HepG2 (cell line): ENCODE results near the gene BCL11B. TPM values are rescaled to one million over a fixed set of nuclear protein-coding genes. Genes with fewer than 3 reads are reported as not detected.

Source experiments
- AGO2 ChIP-seq: fragments of 200-400 bp; formaldehyde crosslinking; optimal IDR thresholded peaks from 2 replicates; pipeline ENCODE3; 2017; ENCODE audit warnings: mild to moderate bottlenecking, low read depth, low read length, moderate library complexity
- ATF4 ChIP-seq, 2 experiments: fragments of 450-650 bp in 1 of 2; sonication (generic) in 1 of 2; formaldehyde crosslinking; IDR thresholded peaks; 2 replicates each; pipeline versions ENCODE4 v1.5.0 to v1.8.0; 2020 to 2022; ENCODE audit warnings: mild to moderate bottlenecking in 1 of 2, missing genetic modification reagents in 1 of 2
- CCDC6 ChIP-seq: sonication (generic); formaldehyde crosslinking; IDR thresholded peaks from 2 replicates; pipeline ENCODE4 v1.8.1; 2022; ENCODE audit warnings: mild to moderate bottlenecking, missing genetic modification reagents, moderate library complexity
- CREBL2 ChIP-seq: sonication (generic); formaldehyde crosslinking; IDR thresholded peaks from 2 replicates; pipeline ENCODE4 v1.8.1; 2023; ENCODE audit warnings: missing genetic modification reagents, mild to moderate bottlenecking, borderline replicate concordance
- ESRRA ChIP-seq: sonication (generic); formaldehyde crosslinking; IDR thresholded peaks from 2 replicates; pipeline ENCODE4 v1.5.1; 2020; ENCODE audit warnings: mild to moderate bottlenecking, low read depth, missing genetic modification reagents
- HIVEP1 ChIP-seq: sonication (generic); formaldehyde crosslinking; IDR thresholded peaks from 2 replicates; pipeline ENCODE4 v1.4.0; 2020; ENCODE audit warnings: mild to moderate bottlenecking, missing genetic modification reagents
- JARID2 ChIP-seq: sonication (generic); formaldehyde crosslinking; IDR thresholded peaks from 2 replicates; pipeline ENCODE4 v1.8.1; 2023; ENCODE audit warnings: missing genetic modification reagents, inconsistent platforms; ENCODE audit not compliant: insufficient replicate concordance
- KAT2B ChIP-seq: fragments of 150-350 bp; IDR thresholded peaks from 2 replicates; pipeline ENCODE4 v1.6.1; 2014; ENCODE audit warnings: low read depth, low read length, borderline replicate concordance
- KAT8 ChIP-seq: IDR thresholded peaks from 2 replicates; pipeline ENCODE4 v1.6.1; 2016; ENCODE audit warnings: missing genetic modification reagents, missing compliant biosample characterization
- KDM6A ChIP-seq: IDR thresholded peaks from 2 replicates; pipeline ENCODE4 v1.6.1; 2016; ENCODE audit warnings: low read depth
- KLF11 ChIP-seq: IDR thresholded peaks from 2 replicates; pipeline ENCODE4 v1.6.1; 2016; ENCODE audit warnings: missing compliant biosample characterization
- MAFF ChIP-seq: IDR thresholded peaks from 2 replicates; pipeline ENCODE4 v1.6.1; 2011; ENCODE audit warnings: low read depth, low read length, improper control_type of control experiment
- MEIS2 ChIP-seq: sonication (generic); formaldehyde crosslinking; IDR thresholded peaks from 2 replicates; pipeline ENCODE4 v1.9.0; 2021; ENCODE audit warnings: mild to moderate bottlenecking, missing genetic modification reagents
- PRDM4 ChIP-seq: sonication (generic); formaldehyde crosslinking; IDR thresholded peaks from 2 replicates; pipeline ENCODE4 v1.9.0; 2021; ENCODE audit warnings: missing genetic modification reagents, borderline replicate concordance
- RFXAP ChIP-seq: sonication (generic); formaldehyde crosslinking; IDR thresholded peaks from 2 replicates; pipeline ENCODE4 v1.4.0; 2020; ENCODE audit warnings: missing genetic modification reagents, borderline replicate concordance
- ZBTB26 ChIP-seq: IDR thresholded peaks from 2 replicates; pipeline ENCODE4 v1.6.1; 2016; ENCODE audit warnings: missing compliant biosample characterization, missing genetic modification reagents, borderline replicate concordance
- ZBTB7A ChIP-seq: sonication (generic); formaldehyde crosslinking; IDR thresholded peaks from 2 replicates; pipeline ENCODE4 v1.8.0; 2022; ENCODE audit warnings: mild to moderate bottlenecking, missing genetic modification reagents
- ZNF101 ChIP-seq: sonication (generic); formaldehyde crosslinking; IDR thresholded peaks from 2 replicates; pipeline ENCODE4 v1.4.0; 2020; ENCODE audit warnings: mild to moderate bottlenecking, low read depth, missing genetic modification reagents, borderline replicate concordance
- ZNF280D ChIP-seq: sonication (generic); formaldehyde crosslinking; IDR thresholded peaks from 2 replicates; pipeline ENCODE4 v1.5.1; 2020; ENCODE audit warnings: mild to moderate bottlenecking, missing genetic modification reagents
- ZNF326 ChIP-seq: sonication (generic); formaldehyde crosslinking; IDR thresholded peaks from 2 replicates; pipeline ENCODE4 v1.4.0; 2020; ENCODE audit warnings: missing genetic modification reagents, borderline replicate concordance
- ZNF660 ChIP-seq: sonication (generic); formaldehyde crosslinking; IDR thresholded peaks from 2 replicates; pipeline ENCODE4 v1.5.1; 2020; ENCODE audit warnings: mild to moderate bottlenecking, low read depth, missing genetic modification reagents, borderline replicate concordance
- ZNF720 ChIP-seq: sonication (generic); formaldehyde crosslinking; IDR thresholded peaks from 2 replicates; pipeline ENCODE4 v1.4.0; 2020; ENCODE audit warnings: missing genetic modification reagents
- polyA plus RNA-seq, 8 experiments: library from polyadenylated mRNA; depleted of rRNA in 3 of 8; stranded (reverse) in 7 of 8; unstranded in 1 of 8; fragments of >200 nt; fragmentation: Illumina TruSeq in 4 of 8; extraction: Trizol in 4 of 8; gene quantifications; 2 replicates each; pipeline versions ENCODE4 v1.2.1 to v1.2.3, GENCODE V29; 2011 to 2016; ENCODE audit warnings: low read depth in 4 of 8, missing spikeins in 1 of 8, mixed read lengths in 1 of 8; ENCODE audit not compliant: insufficient read depth in 1 of 8
- total RNA-seq, 5 experiments: library from RNA; depleted of rRNA; stranded (reverse); fragments of >200 nt; fragmentation: Illumina TruSeq; extraction: Trizol; gene quantifications; 2 replicates each; pipeline ENCODE4 v1.2.3, GENCODE V29; 2016; ENCODE audit warnings: low read depth in 1 of 5

BCL11B gene
- total and polyA plus RNA-seq, 2 of the 13 experiments (the other 11 are each of a cell fraction or from before 2014, with no cell fraction given): not detected

- no peak for TF ChIP-seq KAT2B
- TF ChIP-seq CREBL2: no peak
- no peak for TF ChIP-seq KAT8 (CRISPR knock-in tag)
- no peak for TF ChIP-seq KLF11 (CRISPR knock-in tag)
- TF ChIP-seq KDM6A (CRISPR knock-in tag): no peak
- TF ChIP-seq HIVEP1 (CRISPR knock-in tag): no peak
- TF ChIP-seq CCDC6 (CRISPR knock-in tag): peak; percentile 54
- TF ChIP-seq ZNF660 (CRISPR knock-in tag): no peak
- TF ChIP-seq ZNF101 (CRISPR knock-in tag): no peak
- 0 out of 2 replicates have a peak, but pooled peaks have one; percentile 35 for TF ChIP-seq ESRRA (CRISPR knock-in tag)
- no peak for TF ChIP-seq ZNF720 (CRISPR knock-in tag)
- no peak for TF ChIP-seq MAFF
- TF ChIP-seq RFXAP (CRISPR knock-in tag): no peak
- TF ChIP-seq ZNF326 (CRISPR knock-in tag): no peak
- TF ChIP-seq ATF4 (CRISPR knock-in tag; IDR thresholded peaks at IDR 0.05): no peak
- TF ChIP-seq PRDM4 (CRISPR knock-in tag): no peak
- TF ChIP-seq MEIS2: peak; percentile 9; the same call in 1 of the 2 replicates
- no peak for TF ChIP-seq ZNF280D (CRISPR knock-in tag)
- TF ChIP-seq ZBTB7A: peak; percentile 87; the same call in 1 of the 2 replicates
- TF ChIP-seq JARID2 (CRISPR knock-in tag): no peak
- TF ChIP-seq ZBTB26 (CRISPR knock-in tag): no peak
- TF ChIP-seq AGO2: no peak
Observed at GRCh38 chr14:99274346-99275221, 2.6 kb upstream of the BCL11B start (continued).
